Dedifferentiated amniotic fluid mesenchymal stem cell (primary cell): ENCODE measurements around the gene ALG10.
"Not testable (repeated sequence)": the region's sequence is repeated elsewhere in the genome, so short reads cannot be mapped to it uniquely, and the experiment has no call there.

Experiments
- DNase-seq: peaks from one replicate; pipeline ENCODE4 v3.0.0-alpha.2; 2016; ENCODE audit errors: extremely low spot score

ALG10 gene

GRCh38 chr12:34022079-34022830 is at the start of gene ALG10:
ALG10 (plus strand) TSS chr12:34022496; CDS start chr12:34022600, 104 bp downstream.
- DNase-seq: peak; percentile 99

DNA sequence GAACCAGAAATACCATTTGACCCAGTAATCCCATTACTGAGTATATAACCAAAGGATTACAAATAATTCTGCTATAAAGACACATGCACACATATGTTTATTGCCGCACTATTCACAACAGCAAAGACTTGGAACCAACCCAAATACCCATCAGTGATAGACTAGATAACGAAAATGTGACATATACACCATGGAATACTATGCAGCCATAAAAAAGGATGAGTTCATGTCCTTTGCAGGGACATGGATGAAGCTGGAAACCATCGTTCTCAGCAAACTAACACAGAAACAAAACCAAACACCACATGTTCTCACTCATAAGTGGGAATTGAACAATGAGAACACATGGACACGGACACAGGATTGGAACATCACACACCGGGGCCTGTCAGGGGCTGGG is 49.4 kb upstream of the ALG10 start:
- DNase-seq: not testable (repeated sequence)

- no peak for DNase-seq
Measured at GRCh38 chr12:33977887-33978286, 44.4 kb upstream of the ALG10 start.

DNA sequence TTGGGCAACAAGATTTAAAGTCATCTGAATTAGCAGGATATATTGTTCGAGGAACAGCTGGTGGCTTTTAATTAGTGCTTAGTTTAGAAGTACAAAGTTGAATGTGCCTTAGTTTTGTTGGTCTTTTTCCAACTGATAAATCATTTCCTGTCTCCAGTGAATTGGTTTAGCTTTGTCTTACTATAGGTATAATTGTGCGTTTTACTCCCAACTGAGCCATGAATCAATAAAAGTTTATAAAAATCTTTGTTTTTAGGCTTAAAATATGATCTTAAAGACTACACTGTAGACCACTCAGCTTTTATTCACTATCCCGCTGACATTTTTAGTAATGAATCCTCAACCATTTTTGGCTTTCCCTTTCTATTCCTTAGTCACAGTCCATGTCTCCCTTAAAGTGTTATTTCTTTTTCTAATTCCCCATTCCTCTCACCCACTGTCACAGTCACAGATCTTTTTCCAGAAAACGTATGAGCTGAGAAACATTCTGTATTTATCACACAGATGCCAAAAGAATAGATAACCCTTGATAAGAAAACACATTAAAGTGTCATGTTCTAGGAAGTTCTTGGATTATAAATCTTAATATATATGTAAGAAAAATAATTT is 34.0 kb upstream of the ALG10 start:
- DNase-seq: no peak

DNA sequence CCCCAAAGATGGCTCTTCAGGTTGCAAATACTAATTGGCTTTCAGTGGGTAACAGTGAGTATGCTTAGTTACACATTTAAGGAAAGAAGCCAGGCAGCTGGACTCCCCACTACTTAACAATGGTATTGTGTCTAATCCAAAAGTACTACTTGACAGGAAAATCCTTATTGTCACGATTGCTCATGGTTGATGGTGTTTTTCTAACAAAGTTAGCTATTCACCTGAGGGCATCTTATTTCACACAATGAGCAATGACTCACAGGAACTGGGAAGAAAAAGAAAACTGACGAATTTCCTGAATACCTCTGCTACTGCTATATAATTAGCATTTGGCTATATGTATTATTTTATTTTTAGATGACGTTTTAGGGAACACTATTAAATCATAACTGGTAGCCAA is 33.4 kb upstream of the ALG10 start:
- DNase-seq: no peak

GRCh38 chr12:33994857-33995808 is 27.2 kb upstream of the ALG10 start:
- no peak for DNase-seq

DNA sequence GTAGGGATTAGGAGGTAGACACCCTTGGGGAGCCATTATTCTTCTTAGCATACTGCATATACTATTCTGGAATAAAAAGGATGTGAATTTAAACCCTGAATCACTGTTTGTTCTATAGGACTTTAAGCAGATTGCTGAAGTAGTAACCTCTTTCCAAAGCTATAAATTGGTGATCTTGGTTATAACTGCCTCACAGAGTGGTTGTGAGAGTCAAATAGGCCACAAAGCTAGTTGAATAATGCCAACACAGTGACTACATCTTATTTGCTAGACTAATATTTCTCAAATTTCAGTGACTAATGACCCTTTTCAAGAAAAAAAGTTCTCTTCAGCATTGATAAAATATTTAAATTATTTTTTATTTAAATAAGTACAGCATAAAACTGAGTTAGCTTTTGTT is 13.5 kb upstream of the ALG10 start:
- DNase-seq: not testable (repeated sequence)

DNA sequence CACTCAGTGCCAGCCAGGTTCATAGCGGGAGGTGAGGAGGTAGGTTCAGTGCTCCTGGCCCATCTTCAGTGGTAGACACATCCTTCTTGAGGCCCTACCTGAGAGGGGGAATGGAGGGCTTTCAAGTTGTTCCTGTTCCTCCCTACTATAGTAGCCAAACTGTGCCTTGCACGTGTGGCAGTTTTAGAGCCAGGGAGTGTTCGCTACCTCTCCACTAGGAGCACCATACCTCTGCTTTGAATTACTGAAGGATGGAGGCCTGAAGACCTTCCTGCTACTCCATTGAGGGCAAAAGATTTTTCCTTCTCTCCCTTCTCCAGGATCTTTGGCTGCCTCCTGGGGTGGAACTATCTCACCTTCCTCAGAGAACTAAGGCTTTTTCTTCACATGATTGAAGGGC is 5.9 kb upstream of the ALG10 start:
- DNase-seq: no peak

DNA sequence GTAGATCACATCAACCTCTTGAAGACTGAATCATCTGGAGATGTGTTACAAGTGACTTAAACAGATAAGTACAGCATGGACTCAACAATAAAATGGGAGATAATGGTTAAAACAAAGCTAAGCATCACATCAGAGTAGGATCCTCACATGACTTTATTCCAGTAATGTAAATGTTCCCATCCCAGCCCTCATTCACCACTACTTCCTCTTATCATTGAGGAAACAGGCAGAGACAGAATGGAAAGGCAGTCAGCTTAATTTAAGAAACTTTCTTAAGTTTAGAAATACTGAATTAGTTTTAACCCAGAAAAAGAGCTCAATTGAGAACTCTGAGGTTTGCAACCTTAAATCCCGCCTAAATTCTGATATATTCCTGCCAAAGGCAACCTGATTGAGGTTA is 1.2 kb upstream of the ALG10 start:
- no peak for DNase-seq

DNA sequence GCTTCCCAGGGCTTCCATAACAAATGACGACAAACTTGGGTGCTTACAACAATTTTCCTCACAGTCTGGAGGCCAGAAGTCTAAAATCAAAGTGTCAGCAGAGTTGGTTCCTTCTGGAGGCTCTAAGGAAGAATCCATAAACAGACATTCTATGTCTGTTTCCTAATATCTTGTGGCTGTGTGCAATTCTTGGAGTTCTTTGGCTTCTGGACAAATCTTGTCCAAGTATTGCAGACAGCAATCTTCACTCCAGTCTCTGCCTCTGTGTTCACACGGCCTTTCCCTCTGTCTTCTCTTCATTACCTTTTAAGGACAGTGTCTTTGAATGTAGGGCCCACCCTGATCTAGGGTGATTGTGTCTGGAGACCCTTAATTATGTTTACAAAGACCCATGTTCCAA is 5.4 kb downstream of the ALG10 start:
- DNase-seq: not testable (repeated sequence)

GRCh38 chr12:34030591-34030990 is 8.3 kb downstream of the ALG10 start:
- no peak for DNase-seq

DNA sequence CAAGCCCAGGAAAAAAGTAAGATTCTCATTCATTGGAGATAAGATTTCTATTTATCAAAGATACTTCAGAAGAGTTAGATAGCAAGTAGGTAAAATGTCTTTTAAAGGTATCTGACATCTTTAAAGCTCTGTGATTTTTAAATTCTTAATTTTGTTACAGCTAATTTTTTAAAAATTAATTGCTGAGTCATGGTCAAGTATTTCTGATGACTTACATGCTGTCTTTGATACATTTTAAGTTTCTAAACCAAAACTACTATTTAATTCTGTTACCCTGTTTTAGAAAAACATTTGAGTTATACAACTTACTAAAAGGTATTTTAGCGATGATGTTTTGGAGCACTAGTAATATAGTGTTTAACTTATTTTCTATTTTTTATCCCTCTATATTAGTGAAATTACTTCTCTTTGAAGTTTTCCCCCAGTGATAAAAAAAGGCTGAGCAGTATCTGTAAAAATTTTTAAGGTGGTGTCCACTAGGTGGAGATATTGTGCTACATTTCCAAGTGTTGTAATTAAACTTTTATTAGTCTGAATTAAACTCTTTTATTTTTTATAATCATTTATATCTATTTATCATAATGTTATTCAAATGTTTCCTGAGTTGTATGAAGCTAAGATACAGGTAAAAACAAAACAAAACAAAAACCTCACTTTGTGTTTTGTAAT is 11.5 kb downstream of the ALG10 start:
- DNase-seq: peak; percentile 46

GRCh38 chr12:34038357-34038756 is 16.1 kb downstream of the ALG10 start:
- DNase-seq: not testable (repeated sequence)

GRCh38 chr12:34046570-34046969 is 24.3 kb downstream of the ALG10 start:
- no peak for DNase-seq

DNA sequence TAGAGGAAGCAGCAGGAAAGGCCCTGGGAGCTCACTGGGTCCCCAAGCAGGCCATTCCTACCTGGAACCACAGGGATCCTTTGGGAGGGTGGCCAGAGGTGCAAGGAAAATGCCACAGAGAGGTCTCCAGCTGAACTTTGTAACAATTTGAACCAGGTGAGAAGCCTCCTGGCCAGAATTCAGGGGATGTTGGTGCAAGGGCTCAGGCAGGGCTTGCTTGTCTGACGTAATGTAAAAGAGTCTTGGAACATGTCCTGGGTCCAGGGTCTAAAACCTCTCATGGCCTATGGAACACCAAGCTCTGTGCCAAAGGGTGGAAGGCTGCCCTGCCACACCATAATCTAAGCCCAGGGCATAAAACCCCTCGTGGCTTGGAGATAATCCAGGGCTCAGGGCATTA is 25.6 kb downstream of the ALG10 start:
- not testable (repeated sequence) for DNase-seq

GRCh38 chr12:34048714-34049113 is 26.4 kb downstream of the ALG10 start:
- no peak for DNase-seq

DNA sequence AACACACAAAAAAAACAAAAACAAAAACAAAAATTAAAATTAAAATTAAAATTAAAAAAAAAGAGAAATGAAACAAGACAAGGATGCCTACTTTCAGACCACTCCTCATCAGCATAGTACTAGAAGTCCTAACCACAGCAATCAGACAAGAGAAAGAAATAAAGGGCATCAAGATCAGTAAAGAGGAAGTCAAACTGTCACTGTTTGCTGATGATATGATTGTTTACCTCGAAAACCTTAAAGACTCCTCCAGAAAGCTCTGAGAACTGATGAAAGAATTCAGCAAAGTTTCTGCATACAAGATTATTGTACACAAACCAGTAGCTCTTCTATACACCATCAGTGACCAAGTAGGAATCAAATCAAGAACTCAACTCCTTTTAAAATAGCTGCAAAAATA is 29.2 kb downstream of the ALG10 start:
- no peak for DNase-seq

- no peak for DNase-seq
Measured at GRCh38 chr12:34054938-34055337, 32.6 kb downstream of the ALG10 start.
